Common myeloid progenitor, CD34-positive (primary cell): ENCODE results near the gene PPP1R11.
A peak's percentile ranks its signal among the peaks of the same experiment; 100 is the strongest.
"Not testable (repeated sequence)": the region's sequence is repeated elsewhere in the genome, so short reads cannot be mapped to it uniquely, and the experiment has no call there.

ENCODE experiments used
- CTCF ChIA-PET: fragments of 350-600 bp; sonication (Branson Sonifier 250); formaldehyde crosslinking; loops from one replicate; lab custom pipeline; 2021; ENCODE audit warnings: antibody characterized with exemption; lab: Charles Lee
- POLR2A ChIA-PET: fragments of 350-600 bp; sonication (Branson Sonifier 250); formaldehyde crosslinking; loops from one replicate; lab custom pipeline; 2021; ENCODE audit warnings: antibody characterized with exemption; lab: Charles Lee
- DNase-seq, 3 donors: peaks; one replicate each; pipeline versions ENCODE4 v3.0.0 to v3.0.0-alpha.2; 2013
- H3K27ac ChIP-seq, 2 experiments: 1 replicate in 1 of 2; 2 replicates in 1 of 2; pipeline ENCODE4 v1.7.0; 2013; ENCODE audit warnings: inconsistent platforms in 2 of 2, low read length in 2 of 2, mild to moderate bottlenecking in 2 of 2, low read depth in 1 of 2, moderate library complexity in 1 of 2; ENCODE audit not compliant: severe bottlenecking in 2 of 2, insufficient read depth in 1 of 2, poor library complexity in 1 of 2
- H3K27me3 ChIP-seq, 5 experiments: replicated peaks in 2 of 5; 1 replicate in 3 of 5; 2 replicates in 2 of 5; pipeline versions ENCODE4 v1.6.1 to v1.7.0; 2013; ENCODE audit warnings: low read length in 4 of 5, mild to moderate bottlenecking in 2 of 5, moderate library complexity in 2 of 5, inconsistent platforms in 1 of 5; ENCODE audit not compliant: insufficient read depth in 5 of 5, control insufficient read depth in 4 of 5
- H3K36me3 ChIP-seq, 4 experiments: 1 replicate in 2 of 4; 2 replicates in 2 of 4; pipeline versions ENCODE4 v1.6.1 to v1.7.0; 2013; ENCODE audit warnings: low read length in 3 of 4, control low read depth in 1 of 4, mild to moderate bottlenecking in 1 of 4; ENCODE audit not compliant: control insufficient read depth in 4 of 4, insufficient read depth in 4 of 4
- H3K4me1 ChIP-seq, 4 experiments: 1 replicate in 3 of 4; 2 replicates in 1 of 4; pipeline versions ENCODE4 v1.6.1 to v1.7.1; 2013; ENCODE audit warnings: low read length in 3 of 4, mild to moderate bottlenecking in 3 of 4, control low read depth in 1 of 4, inconsistent platforms in 1 of 4, moderate library complexity in 1 of 4; ENCODE audit not compliant: control insufficient read depth in 4 of 4, insufficient read depth in 4 of 4; ENCODE audit errors: control extremely low read depth in 1 of 4
- H3K4me3 ChIP-seq, 7 experiments: 1 replicate in 4 of 7; 2 replicates in 3 of 7; pipeline versions ENCODE4 v1.5.1 to v1.7.0; 2013; ENCODE audit warnings: mild to moderate bottlenecking in 7 of 7, low read length in 6 of 7, moderate library complexity in 6 of 7, inconsistent platforms in 2 of 7, low read depth in 2 of 7, control low read depth in 1 of 7; ENCODE audit not compliant: insufficient read depth in 4 of 7, control insufficient read depth in 1 of 7; ENCODE audit errors: extremely low read depth in 1 of 7
- H3K9me3 ChIP-seq, 5 experiments: 1 replicate in 4 of 5; 2 replicates in 1 of 5; pipeline versions ENCODE4 v1.6.1 to v1.7.1; 2013; ENCODE audit warnings: low read length in 4 of 5, mild to moderate bottlenecking in 2 of 5, inconsistent platforms in 1 of 5, low read depth in 1 of 5, moderate library complexity in 1 of 5; ENCODE audit not compliant: control insufficient read depth in 4 of 5, insufficient read depth in 2 of 5; ENCODE audit errors: control extremely low read depth in 1 of 5
- WGBS: methylation state at CpG from one replicate; pipeline ENCODE4 v1.1.5; 2013; ENCODE audit not compliant: insufficient coverage; 5-methylcytosine and 5-hydroxymethylcytosine counted together

PPP1R11 gene

GRCh38 chr6:30031381-30031780 lies 35.6 kb upstream of the PPP1R11 start:
- ChIA-PET CTCF (no interaction called here), POLR2A (no interaction called here)
- Histone ChIP-seq H3K4me3 (no peak overlapping the region), H3K9me3 (no peaks in the 10 kb centered on the region), H3K4me1 (no peaks in the 10 kb centered on the region), H3K27ac (no peak overlapping the region), H3K27me3 (no peaks in the 10 kb centered on the region), H3K36me3 (peaks cover 0 to 6% (median 5%) of the 10 kb centered on the region in 4 experiments)
- no peak for DNase-seq

GRCh38 chr6:30033440-30033839 lies 33.6 kb upstream of the PPP1R11 start:
- H3K4me3 ChIP-seq, H3K4me1 ChIP-seq, DNase-seq, H3K27ac ChIP-seq, H3K36me3 ChIP-seq, H3K27me3 ChIP-seq, POLR2A ChIA-PET, H3K9me3 ChIP-seq: not testable (repeated sequence)
- 100% methylated on average over 1 of the region's 5 CpGs for WGBS
- CTCF ChIA-PET = interaction anchor here (1.8 kb wide), 1 partner anchor 24 kb away, joined by 4 read pairs; no protein-coding TSS in a partner anchor

- POLR2A ChIA-PET = no interaction called here
- H3K9me3 ChIP-seq = no peaks in the 10 kb centered on the region
- H3K27ac ChIP-seq = no peak overlapping the region
- no peak overlapping the region for H3K4me3 ChIP-seq
- peaks cover 0 to 6% (median 4%) of the 10 kb centered on the region in 4 experiments for H3K36me3 ChIP-seq
- DNase-seq = no peak
- 100% methylated on average over 1 of the region's 1 CpG for WGBS
- CTCF ChIA-PET = interaction anchor here (1.1 to 1.8 kb wide), 3 partner anchors 9 to 187 kb away, joined by 4 to 8 read pairs (median 4); no protein-coding TSS in a partner anchor
- H3K27me3 ChIP-seq = no peaks in the 10 kb centered on the region
- no peaks in the 10 kb centered on the region for H3K4me1 ChIP-seq
Observed at GRCh38 chr6:30035784-30036183, 31.2 kb upstream of the PPP1R11 start.

GRCh38 chr6:30037182-30037788 lies 29.7 kb upstream of the PPP1R11 start:
- Histone ChIP-seq H3K27ac (no peak overlapping the region), H3K4me1 (no peaks in the 10 kb centered on the region), H3K27me3 (no peaks in the 10 kb centered on the region), H3K4me3 (no peak overlapping the region), H3K9me3 (no peaks in the 10 kb centered on the region), H3K36me3 (peaks cover 0 to 6% (median 4%) of the 10 kb centered on the region in 4 experiments)
- DNase-seq = peak; percentile 26 to 57 (median 45)
- no CpG with 5 or more reads among the region's 4 CpGs for WGBS
- POLR2A ChIA-PET = no interaction called here
- CTCF ChIA-PET = interaction anchor here (0.7 to 1.9 kb wide), 7 partner anchors 9 to 424 kb away, joined by 3 to 10 read pairs (median 4); no protein-coding TSS in a partner anchor

- no peaks in the 10 kb centered on the region for H3K9me3 ChIP-seq
- no peaks in the 10 kb centered on the region for H3K4me1 ChIP-seq
- DNase-seq = no peak
- peaks cover 0 to 4% (median 0%) of the 10 kb centered on the region in 4 experiments for H3K36me3 ChIP-seq
- 100% methylated on average over 4 of the region's 6 CpGs for WGBS
- ChIA-PET POLR2A (no interaction called here), CTCF (no interaction called here)
- no peak overlapping the region for H3K27ac ChIP-seq
- no peaks in the 10 kb centered on the region for H3K27me3 ChIP-seq
- no peak overlapping the region for H3K4me3 ChIP-seq
Observed at GRCh38 chr6:30041221-30041620, 25.8 kb upstream of the PPP1R11 start.

GRCh38 chr6:30041821-30042220 lies 25.2 kb upstream of the PPP1R11 start:
- H3K36me3 ChIP-seq = peaks cover 0 to 5% (median 0%) of the 10 kb centered on the region in 4 experiments
- no peak for DNase-seq

GRCh38 chr6:30042476-30042875 lies 24.5 kb upstream of the PPP1R11 start:
- 100% methylated on average over 1 of the region's 1 CpG for WGBS
- Histone ChIP-seq H3K27me3 (no peaks in the 10 kb centered on the region), H3K4me1 (no peaks in the 10 kb centered on the region), H3K27ac (no peak overlapping the region), H3K9me3 (no peaks in the 10 kb centered on the region), H3K36me3 (peaks cover 0 to 5% (median 0%) of the 10 kb centered on the region in 4 experiments), H3K4me3 (no peak overlapping the region)
- no peak for DNase-seq
- ChIA-PET POLR2A (no interaction called here), CTCF (no interaction called here)

More at GRCh38 chr6:30041821-30042220, 25.2 kb upstream of the PPP1R11 start:
- H3K4me3 ChIP-seq = no peak overlapping the region
- no peak overlapping the region for H3K27ac ChIP-seq
- ChIA-PET CTCF (no interaction called here), POLR2A (no interaction called here)
- H3K27me3 ChIP-seq = no peaks in the 10 kb centered on the region
- no peaks in the 10 kb centered on the region for H3K4me1 ChIP-seq
- WGBS = 100% methylated on average over 2 of the region's 4 CpGs
- H3K9me3 ChIP-seq = no peaks in the 10 kb centered on the region
